SKM-1 (cell line): Measurements from ENCODE around the gene DNASE1L2.
A peak's percentile ranks its signal among the peaks of the same experiment; 100 is the strongest.
"Not testable (repeated sequence)": the region's sequence is repeated elsewhere in the genome, so short reads cannot be mapped to it uniquely, and the experiment has no call there.

Source experiments
- DNase-seq: peaks from one replicate; lab custom pipeline; 2025; ENCODE audit not compliant: unreplicated experiment; lab: John Stamatoyannopoulos, UW

Gene DNASE1L2

DNA sequence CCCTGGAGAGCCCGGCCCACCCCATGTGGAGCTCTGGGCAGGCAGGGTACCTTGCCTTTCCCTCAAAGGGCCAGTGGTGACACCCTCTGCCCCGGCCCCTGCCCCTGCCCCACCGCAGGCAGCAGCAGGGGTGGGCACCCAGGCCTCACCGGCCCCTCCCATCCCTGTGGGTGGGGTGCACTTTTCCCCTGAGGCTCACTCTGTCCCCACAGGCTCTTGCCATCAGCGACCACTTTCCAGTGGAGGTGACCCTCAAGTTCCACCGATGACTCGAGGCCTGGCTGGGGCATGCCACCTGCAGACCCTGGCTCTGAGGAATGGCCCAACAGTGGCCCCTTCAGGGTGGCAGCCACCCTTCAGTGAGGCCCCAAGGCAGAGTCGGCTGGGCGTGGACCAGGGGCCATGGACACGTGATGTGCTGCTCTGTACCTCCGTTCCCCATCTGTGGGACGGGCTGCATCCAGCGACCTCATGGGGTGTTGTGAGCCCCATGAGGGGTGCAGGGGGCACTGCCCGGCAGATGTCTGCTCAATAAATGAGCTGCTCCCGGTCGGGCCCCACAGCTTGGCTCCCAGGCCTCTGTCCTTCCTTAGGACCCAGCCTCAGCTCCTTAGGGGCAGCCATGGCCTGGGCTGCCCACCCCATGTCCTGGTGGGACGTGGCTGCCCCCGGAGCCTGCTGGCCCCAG lies 2.0 kb downstream of the DNASE1L2 start:
- no peak for DNase-seq

DNA sequence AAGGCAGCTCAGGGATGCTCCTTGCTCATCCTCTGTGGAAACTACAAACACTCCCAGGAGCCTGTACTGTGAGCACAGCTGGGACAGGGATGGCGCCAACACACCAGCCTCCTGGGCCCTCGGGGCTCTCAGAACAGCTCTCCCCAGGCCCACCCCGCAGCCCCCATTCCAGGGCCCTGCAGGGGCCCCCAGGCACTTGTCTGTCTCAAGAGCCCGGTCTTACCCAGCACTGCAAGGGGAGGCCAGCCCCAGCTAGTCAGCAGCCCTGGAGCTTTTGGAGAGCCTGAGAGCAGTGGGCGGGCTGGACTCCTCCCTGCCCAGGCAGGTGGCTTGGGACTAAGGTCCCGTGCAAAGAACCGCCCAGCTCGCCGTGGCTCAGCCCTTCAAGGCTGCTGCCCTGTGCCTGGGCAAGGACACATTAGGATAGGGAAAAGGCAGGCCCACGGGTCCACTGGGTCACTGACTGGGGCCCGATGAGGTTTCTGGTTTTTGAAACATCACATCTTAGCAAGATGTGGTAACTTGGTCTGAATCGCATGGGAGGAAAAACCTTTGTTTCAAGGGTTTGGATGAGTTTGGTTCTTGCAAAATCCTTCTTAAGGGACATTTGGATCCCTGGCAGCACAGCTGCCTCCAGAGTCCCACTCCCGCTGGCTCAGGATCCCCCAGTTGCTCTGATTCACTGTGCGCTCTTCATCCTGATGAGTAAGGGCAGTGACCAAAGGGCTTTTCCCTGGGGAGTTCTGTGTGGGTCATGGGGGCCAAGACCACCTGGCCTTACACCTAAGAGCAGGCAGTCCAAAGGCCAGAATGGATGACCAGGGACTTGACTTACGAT lies 2.8 kb downstream of the DNASE1L2 start:
- no peak for DNase-seq

DNA sequence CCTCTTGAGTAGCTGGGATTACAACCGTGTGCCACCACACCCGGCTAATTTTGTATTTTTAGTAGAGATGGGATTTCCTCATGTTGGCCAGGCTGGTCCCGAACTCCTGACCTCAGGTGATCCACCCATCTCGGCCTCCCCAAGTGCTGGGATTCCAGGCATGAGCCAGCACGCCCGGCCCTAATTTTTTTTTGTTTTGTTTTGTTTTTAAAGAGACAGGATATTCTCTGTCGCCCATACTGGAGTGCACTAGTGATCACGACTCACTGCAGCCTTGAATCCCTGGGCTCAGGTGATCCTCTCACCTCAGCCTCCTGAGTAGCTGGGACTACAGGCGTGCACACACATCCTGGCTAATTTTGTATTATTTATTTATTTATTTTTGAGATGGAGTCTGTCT lies 4.1 kb downstream of the DNASE1L2 start:
- not testable (repeated sequence) for DNase-seq

DNA sequence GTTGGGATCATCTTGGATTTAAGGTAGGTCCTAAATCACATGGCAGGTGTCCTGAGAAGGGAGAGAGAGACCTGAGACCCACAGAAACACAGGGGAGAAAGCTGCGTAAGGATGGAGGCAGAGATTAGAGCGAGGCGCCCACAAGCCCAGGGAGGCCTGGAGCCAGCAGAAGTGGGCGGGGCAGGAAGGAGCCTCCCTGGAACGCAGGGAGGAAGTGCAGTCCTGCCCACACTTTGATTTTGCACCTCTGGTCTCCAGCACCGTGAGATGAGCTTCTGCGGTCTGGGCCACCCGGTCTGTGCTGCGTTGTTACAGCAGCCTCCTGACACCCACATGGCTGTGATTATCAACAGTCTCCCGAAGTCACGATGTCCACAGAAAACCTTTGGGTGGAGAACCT lies 6.4 kb downstream of the DNASE1L2 start:
- no peak for DNase-seq

GRCh38 chr16:2243031-2243528 lies 6.8 kb downstream of the DNASE1L2 start:
- DNase-seq = no peak

DNA sequence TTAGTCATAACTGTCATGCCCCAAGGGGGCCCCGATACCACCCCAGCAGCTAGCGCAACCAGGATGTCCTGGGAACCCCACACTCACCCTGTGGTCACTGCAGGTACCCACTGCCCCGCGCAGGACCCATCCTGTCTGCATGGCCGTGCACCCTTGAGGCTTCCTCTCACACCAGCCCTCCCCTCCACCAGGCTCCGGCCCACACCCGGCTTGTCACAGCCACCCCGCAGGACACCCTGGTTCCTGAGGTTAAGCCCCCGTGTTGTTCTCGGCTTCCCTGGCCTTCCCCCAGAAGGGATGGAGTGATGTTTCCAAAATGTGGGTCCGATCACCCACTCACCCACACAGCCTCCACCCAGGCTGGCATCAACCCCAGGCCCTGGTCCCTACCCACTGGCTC lies 7.5 kb downstream of the DNASE1L2 start:
- no peak for DNase-seq

GRCh38 chr16:2244301-2244700 lies 8.1 kb downstream of the DNASE1L2 start:
- no peak for DNase-seq

- no peak for DNase-seq
Measured at GRCh38 chr16:2244926-2245795, 8.9 kb downstream of the DNASE1L2 start.

DNA sequence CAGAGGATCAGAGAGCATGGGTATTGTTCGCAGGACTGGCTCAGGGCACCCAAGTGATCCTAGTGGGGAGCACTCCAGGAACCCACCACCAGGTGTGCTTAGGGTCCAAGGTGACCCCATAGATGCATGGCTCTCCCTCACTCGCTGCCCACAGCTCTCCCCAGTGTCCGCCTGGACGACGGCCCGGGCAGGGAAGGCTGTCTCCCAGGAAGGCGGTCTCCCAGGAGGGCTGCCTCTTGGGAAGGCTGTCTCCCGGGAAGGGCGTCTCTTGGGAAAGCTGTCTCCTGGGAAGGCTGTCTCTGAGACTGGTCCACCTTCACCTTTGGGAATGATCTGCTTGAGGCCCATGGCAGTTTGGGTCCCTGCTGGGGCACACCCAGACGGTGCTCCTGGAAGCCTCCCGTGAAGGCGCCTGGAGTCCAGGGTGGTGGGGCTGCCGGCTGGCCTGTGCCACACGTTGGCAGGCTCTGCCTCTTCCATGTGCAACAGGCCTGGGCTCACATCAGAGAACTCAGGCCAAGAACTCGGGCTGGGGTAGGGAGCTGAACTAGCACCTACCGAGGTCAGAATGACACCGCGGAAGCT lies 10.1 kb downstream of the DNASE1L2 start:
- no peak for DNase-seq

DNA sequence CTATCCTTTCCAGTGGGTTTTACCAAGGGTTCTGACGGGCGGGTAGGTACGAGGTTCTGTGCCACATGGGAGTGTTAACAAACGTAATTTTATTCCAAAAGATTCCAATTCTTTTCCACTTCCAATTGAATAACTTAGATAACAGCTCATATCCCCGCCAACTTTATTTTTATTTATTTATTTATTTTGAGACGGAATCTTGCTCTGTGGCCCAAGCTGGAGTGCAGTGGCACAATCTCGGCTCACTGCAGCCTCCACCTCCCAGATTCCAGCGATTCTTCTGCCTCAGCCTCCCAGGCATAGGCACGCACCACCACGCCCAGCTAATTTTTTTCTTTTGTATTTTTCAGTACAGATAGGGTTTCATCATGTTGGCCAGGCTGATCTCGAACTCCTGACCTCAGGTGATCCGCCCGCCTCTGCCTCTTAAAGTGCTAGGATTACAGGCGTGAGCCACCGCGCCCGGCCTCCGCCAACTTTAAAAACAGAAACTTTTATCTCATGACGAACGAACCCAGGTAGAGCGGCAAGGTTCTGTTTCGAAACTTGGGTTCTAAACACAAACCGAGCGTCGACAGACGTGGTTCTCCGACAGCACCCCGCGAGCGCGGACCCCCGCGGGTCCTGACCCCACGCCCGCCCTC lies 14.5 kb downstream of the DNASE1L2 start:
- DNase-seq = no peak

DNA sequence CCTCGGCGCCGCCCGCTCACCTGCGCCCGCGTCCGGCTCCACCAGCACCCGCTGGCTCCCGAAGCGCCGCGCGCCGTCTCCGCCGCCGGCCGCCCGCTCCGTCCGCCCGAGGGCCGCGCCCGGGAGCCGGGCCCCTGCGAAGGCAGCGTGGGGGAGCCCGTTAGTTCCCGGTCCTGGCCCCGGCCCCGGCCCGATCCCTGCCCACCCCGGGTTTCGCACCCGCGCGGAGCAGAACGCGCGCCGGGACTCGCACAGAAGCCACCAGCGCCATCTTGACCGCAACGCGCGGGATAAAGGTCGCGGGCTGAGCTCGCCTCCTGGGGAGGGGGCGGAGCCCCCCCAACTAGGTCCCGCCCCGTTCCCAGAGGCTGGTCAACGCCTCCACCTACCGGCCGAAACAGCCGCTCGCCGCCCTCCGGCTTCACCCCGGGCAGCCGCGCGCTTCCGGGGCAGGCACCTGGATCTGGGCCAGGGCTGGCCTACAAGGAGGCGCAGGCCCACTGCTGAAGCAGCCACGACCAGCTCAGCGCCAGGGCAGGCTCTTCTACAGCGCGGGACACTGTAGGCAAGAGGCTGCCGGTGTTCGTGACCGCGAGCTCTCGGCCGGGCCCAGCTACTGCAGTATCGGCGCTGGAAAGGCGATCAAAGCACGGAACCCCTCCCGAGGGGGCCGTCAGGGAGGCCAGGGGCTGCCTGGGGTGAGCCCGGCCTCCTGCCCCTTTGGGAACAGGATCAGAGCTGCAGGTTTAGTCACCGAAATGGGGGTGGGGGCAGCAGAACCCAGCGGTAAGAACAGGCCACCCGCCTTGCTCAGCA lies 15.3 kb downstream of the DNASE1L2 start, which contains the start of gene ECI1:
TSS of gene ECI1 (minus strand) at position 292 of the 816 bp plus-strand sequence. CDS start at position 271, 21 bp downstream.
- peak; percentile 85 for DNase-seq

DNA sequence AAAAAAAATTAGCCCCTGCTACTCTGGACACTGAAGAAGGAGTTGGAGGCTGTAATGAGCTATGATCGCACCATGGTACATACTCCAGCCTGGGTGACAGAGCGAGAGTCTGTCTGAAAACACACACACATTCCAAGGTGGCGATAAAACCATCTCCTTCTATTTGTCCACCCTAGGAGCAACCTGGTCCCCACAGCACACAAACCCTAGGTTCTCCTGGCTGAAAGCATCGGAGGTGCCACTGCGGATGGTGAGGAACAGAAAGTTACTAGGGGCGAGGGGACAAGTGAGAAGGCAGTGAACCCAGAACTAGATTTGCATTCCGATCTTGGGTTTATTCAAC lies 16.5 kb downstream of the DNASE1L2 start:
- no peak for DNase-seq

- no peak for DNase-seq
Measured at GRCh38 chr16:2253293-2253692, 17.0 kb downstream of the DNASE1L2 start.

DNA sequence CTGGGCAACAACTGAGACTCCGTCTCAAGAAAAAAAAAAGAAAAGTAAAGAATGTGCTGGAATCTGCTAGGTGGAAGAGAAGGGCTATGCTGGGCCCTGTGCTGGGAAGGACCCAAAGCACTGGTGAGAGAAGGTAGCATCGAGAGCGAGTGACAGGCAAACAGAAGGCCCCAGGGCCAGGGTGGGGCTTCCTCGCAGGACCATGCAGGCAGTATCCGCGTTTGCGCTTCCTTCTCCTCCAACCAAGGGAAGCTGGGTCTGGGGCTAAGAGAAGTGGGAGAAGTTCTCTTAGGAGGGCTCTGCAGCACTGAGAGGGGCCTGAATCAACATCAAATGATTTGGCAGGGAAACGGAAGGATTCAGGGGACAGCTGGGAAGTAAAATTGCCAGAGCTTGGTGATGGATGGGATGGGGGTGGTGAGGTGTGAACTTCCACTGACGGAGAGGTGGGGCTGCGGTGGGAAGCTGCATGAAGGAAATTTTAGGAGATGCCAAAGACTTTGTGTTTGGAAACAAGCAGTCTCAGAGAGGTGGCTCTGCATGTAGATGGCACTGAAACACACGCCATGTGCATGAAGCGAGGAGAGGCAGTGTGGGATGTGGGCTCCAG lies 20.4 kb downstream of the DNASE1L2 start:
- no peak for DNase-seq

GRCh38 chr16:2257726-2258125 lies 21.5 kb downstream of the DNASE1L2 start:
- DNase-seq = no peak

GRCh38 chr16:2258530-2258929 lies 22.3 kb downstream of the DNASE1L2 start:
- not testable (repeated sequence) for DNase-seq

DNA sequence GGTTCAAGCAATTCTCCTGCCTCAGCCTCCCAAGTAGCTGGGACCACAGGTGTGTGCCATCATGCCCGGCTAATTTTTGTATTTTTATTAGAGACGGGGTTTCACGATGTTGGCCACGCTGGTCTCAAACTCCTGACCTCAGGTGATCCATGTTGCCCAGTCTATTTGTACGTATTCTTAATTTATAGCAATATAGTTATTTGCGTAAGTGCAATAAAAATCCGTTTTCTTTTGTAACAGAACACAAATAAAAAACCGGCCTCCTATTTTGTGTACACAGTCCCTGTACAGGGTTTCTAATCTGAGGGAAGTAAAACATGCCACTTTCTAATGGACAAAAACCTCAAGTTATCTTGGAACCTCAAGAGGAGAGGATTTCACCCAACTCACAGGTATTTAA lies 24.0 kb downstream of the DNASE1L2 start:
- DNase-seq = no peak

DNA sequence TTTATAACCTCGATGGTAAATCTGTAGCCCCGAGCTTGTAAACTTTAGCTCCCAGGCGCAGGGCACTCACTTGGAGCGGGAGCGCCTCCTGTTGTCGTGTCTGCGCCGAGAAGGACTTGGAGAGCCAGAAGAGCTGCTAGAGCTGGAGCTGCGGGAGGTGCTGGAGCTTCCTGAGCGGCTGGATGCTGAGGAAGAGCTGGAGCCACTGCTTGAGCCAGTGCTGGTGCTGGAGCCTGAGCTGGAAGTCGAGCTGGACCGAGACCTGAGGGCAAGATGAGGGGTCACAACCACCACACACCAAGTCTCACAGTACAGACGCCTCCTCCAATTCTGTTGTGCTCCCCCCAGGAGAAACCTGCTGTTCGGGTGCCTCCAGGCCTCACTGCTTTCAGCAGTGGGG lies 26.8 kb downstream of the DNASE1L2 start:
- DNase-seq = not testable (repeated sequence)

DNA sequence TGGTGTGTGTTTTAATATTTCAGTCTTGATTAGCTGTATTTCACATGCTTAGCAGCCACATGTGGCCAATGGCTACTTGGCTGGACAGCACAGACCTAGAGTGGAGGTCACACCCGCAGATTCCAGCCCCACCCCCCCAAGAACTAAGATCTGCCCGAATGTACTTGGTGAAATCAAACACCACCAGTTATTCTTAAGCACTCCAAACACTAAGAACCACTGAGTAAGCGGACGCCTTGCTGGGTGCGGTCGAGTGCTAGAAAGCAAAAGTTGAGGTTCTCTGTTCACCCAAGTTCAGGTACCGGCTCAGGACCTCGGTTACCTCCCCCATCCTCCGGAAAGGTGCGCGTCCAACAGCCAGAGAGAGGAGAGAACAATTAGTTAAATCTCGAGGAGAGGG lies 30.6 kb downstream of the DNASE1L2 start:
- DNase-seq = not testable (repeated sequence)
